MG63 (cell line): Measurements from ENCODE around the gene MBNL1. TPM values are rescaled to one million over a fixed set of nuclear protein-coding genes. Genes with fewer than 3 reads are reported as not detected.
A peak's percentile ranks its signal among the peaks of the same experiment; 100 is the strongest.
"Not testable (repeated sequence)": the region's sequence is repeated elsewhere in the genome, so short reads cannot be mapped to it uniquely, and the experiment has no call there.

Experiments
- DNase-seq: peaks from one replicate; pipeline ENCODE4 v3.0.0-alpha.2; 2020
- H3K27me3 ChIP-seq: fragments of 250-450 bp; sonication (Bioruptor Pico); 2 replicates; pipeline ENCODE4 v1.5.1; 2020; ENCODE audit warnings: mild to moderate bottlenecking, moderate library complexity
- H3K36me3 ChIP-seq: fragments of 250-450 bp; sonication (Bioruptor Pico); 2 replicates; pipeline ENCODE4 v1.5.1; 2020; ENCODE audit warnings: mild to moderate bottlenecking, moderate library complexity
- H3K4me3 ChIP-seq: fragments of 250-450 bp; sonication (Bioruptor Pico); 2 replicates; pipeline ENCODE4 v1.5.1; 2020; ENCODE audit warnings: mild to moderate bottlenecking, moderate library complexity
- H3K9me3 ChIP-seq: fragments of 250-450 bp; sonication (Bioruptor Pico); 2 replicates; pipeline ENCODE4 v1.5.1; 2020; ENCODE audit warnings: mild to moderate bottlenecking, moderate library complexity
- total RNA-seq: library from RNA; depleted of rRNA; stranded (reverse); fragments of >200 nt; shearing (Covaris generic); gene quantifications from 2 replicates; pipeline ENCODE4 v1.2.3, GENCODE V29; 2014; ENCODE audit warnings: low replicate concordance

Gene MBNL1
- total RNA-seq, 1 experiment from 2014 or later, result 171 TPM

- DNase-seq, result no peak
- Histone ChIP-seq H3K4me3 (no peak overlapping the region), H3K36me3 (peaks cover 56% of the 10 kb centered on the region), H3K27me3 (no peaks in the 10 kb centered on the region), H3K9me3 (no peaks in the 10 kb centered on the region)
Observed at GRCh38 chr3:152360302-152360701, 91.6 kb downstream of the MBNL1 start.

GRCh38 chr3:152360966-152361365 lies 92.2 kb downstream of the MBNL1 start:
- H3K36me3 ChIP-seq, result peaks cover 51% of the 10 kb centered on the region
- H3K9me3 ChIP-seq, result no peaks in the 10 kb centered on the region
- no peak for DNase-seq

GRCh38 chr3:152362086-152362485 lies 93.4 kb downstream of the MBNL1 start:
- H3K27me3 ChIP-seq, result no peaks in the 10 kb centered on the region
- peaks cover 50% of the 10 kb centered on the region for H3K36me3 ChIP-seq
- H3K9me3 ChIP-seq, result 0 out of 2 replicates have a peak, but pooled peaks cover 3% of the 10 kb centered on the region
- DNase-seq, result no peak
- no peak overlapping the region for H3K4me3 ChIP-seq

More at GRCh38 chr3:152360966-152361365, 92.2 kb downstream of the MBNL1 start:
- Histone ChIP-seq H3K27me3 (no peaks in the 10 kb centered on the region), H3K4me3 (no peak overlapping the region)

- DNase-seq, result no peak
- Histone ChIP-seq H3K36me3 (peaks cover 49% of the 10 kb centered on the region), H3K4me3 (no peak overlapping the region), H3K9me3 (peaks cover 3% of the 10 kb centered on the region; the same call in 1 of the 2 replicates), H3K27me3 (no peaks in the 10 kb centered on the region)
Observed at GRCh38 chr3:152364237-152364636, 95.5 kb downstream of the MBNL1 start.

- H3K36me3 ChIP-seq, result peaks cover 49% of the 10 kb centered on the region
- H3K27me3 ChIP-seq, result no peaks in the 10 kb centered on the region
- no peak for DNase-seq
- peaks cover 3% of the 10 kb centered on the region; the same call in 1 of the 2 replicates for H3K9me3 ChIP-seq
- H3K4me3 ChIP-seq, result no peak overlapping the region
Observed at GRCh38 chr3:152365126-152365525, 96.4 kb downstream of the MBNL1 start.

- no peak for DNase-seq
- H3K9me3 ChIP-seq, result peaks cover 4% of the 10 kb centered on the region
- no peak overlapping the region for H3K4me3 ChIP-seq
- no peaks in the 10 kb centered on the region for H3K27me3 ChIP-seq
- peaks cover 47% of the 10 kb centered on the region for H3K36me3 ChIP-seq
Observed at GRCh38 chr3:152365766-152366593, 97.3 kb downstream of the MBNL1 start.

- DNase-seq, H3K9me3 ChIP-seq, H3K4me3 ChIP-seq, H3K27me3 ChIP-seq: not testable (repeated sequence)
- H3K36me3 ChIP-seq, result peaks cover 51% of the 10 kb centered on the region
Observed at GRCh38 chr3:152367192-152367591, 98.5 kb downstream of the MBNL1 start.

- DNase-seq, H3K9me3 ChIP-seq, H3K4me3 ChIP-seq, H3K27me3 ChIP-seq: not testable (repeated sequence)
- peaks cover 47% of the 10 kb centered on the region for H3K36me3 ChIP-seq
Observed at GRCh38 chr3:152372633-152373032, 103.9 kb downstream of the MBNL1 start.

- no peak for DNase-seq
- Histone ChIP-seq H3K27me3 (no peaks in the 10 kb centered on the region), H3K4me3 (no peak overlapping the region), H3K9me3 (peaks cover 3% of the 10 kb centered on the region; the same call in 1 of the 2 replicates), H3K36me3 (peaks cover 54% of the 10 kb centered on the region)
Observed at GRCh38 chr3:152373379-152373778, 104.7 kb downstream of the MBNL1 start.

GRCh38 chr3:152374262-152374990 lies 105.7 kb downstream of the MBNL1 start:
- Histone ChIP-seq H3K27me3 (no peaks in the 10 kb centered on the region), H3K4me3 (no peak overlapping the region), H3K9me3 (peaks cover 3% of the 10 kb centered on the region; the same call in 1 of the 2 replicates), H3K36me3 (peaks cover 61% of the 10 kb centered on the region)
- no peak for DNase-seq

GRCh38 chr3:152375546-152375945 lies 106.8 kb downstream of the MBNL1 start:
- H3K27me3 ChIP-seq, result no peaks in the 10 kb centered on the region
- H3K4me3 ChIP-seq, result no peak overlapping the region
- peaks cover 3% of the 10 kb centered on the region; the same call in 1 of the 2 replicates for H3K9me3 ChIP-seq
- peak; percentile 82 for DNase-seq
- H3K36me3 ChIP-seq, result peaks cover 64% of the 10 kb centered on the region

GRCh38 chr3:152376351-152377183 lies 107.8 kb downstream of the MBNL1 start:
- peak; percentile 27 for DNase-seq
- no peak overlapping the region for H3K4me3 ChIP-seq
- no peaks in the 10 kb centered on the region for H3K27me3 ChIP-seq
- no peaks in the 10 kb centered on the region for H3K9me3 ChIP-seq
- peaks cover 58% of the 10 kb centered on the region for H3K36me3 ChIP-seq

- H3K27me3 ChIP-seq, result no peaks in the 10 kb centered on the region
- no peak for DNase-seq
- peaks cover 52% of the 10 kb centered on the region for H3K36me3 ChIP-seq
- no peak overlapping the region for H3K4me3 ChIP-seq
- H3K9me3 ChIP-seq, result no peaks in the 10 kb centered on the region
Observed at GRCh38 chr3:152377184-152377570, 108.4 kb downstream of the MBNL1 start.

GRCh38 chr3:152379415-152380042 lies 110.8 kb downstream of the MBNL1 start:
- H3K27me3 ChIP-seq, result no peaks in the 10 kb centered on the region
- no peaks in the 10 kb centered on the region for H3K9me3 ChIP-seq
- peaks cover 54% of the 10 kb centered on the region for H3K36me3 ChIP-seq
- no peak for DNase-seq
- H3K4me3 ChIP-seq, result no peak overlapping the region

GRCh38 chr3:152380043-152380442 lies 111.3 kb downstream of the MBNL1 start:
- DNase-seq, result no peak
- Histone ChIP-seq H3K36me3 (peaks cover 50% of the 10 kb centered on the region), H3K9me3 (no peaks in the 10 kb centered on the region), H3K4me3 (no peak overlapping the region), H3K27me3 (no peaks in the 10 kb centered on the region)

GRCh38 chr3:152381881-152382295 lies 113.2 kb downstream of the MBNL1 start:
- Histone ChIP-seq H3K36me3 (peaks cover 51% of the 10 kb centered on the region), H3K4me3 (no peak overlapping the region), H3K27me3 (no peaks in the 10 kb centered on the region), H3K9me3 (no peaks in the 10 kb centered on the region)
- DNase-seq, result no peak
